HG03066 (cell line): ENCODE measurements around the gene CCT3.

Experiments used
- ATAC-seq: cut with Tn5 transposase; IDR thresholded peaks from one replicate; pipeline ENCODE4 v1.9.1; 2021; ENCODE audit warnings: low read depth; ENCODE audit not compliant: unreplicated experiment

The CCT3 gene

DNA sequence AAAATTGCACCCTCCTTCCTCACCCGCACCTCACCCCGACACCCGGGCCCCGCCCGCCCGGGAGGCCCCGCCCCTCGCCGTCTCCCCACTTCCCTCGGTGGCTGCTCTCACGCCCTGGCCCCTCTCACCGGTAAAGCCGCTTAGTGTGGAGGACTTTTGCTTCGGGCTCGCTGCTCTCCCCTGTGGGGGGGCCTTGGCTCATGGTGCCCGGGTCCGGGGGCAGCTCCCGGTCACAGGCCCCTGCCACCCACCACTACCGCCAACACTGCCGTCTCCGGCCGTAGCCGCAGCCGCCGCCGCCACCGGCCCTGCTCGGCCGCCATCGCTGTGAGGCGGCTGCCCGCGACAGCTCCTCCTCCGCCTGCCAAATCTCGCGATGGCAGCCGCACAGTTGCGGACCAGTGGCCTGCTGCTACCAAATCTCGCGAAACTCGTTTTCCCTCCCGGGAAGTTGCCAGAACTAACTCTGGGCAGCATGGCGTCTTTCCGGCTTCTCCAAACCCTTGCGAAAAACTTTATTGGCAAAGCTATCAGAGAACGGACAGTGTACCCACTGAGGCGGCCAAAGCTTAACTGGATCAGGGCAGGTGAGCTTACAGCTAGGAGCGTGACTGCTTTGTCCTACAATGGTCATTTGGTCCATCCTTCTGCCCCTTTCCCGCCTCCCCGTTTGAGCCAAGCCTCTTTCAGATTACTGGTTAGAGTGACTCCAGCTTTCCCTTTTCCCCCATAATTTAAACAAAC is 55.4 kb downstream of the CCT3 start, which contains the start of gene SMG5:
TSS of gene SMG5 (minus strand) at position 347 of the 744 bp plus-strand sequence. CDS start at position 202, 145 bp downstream.
- peak; percentile 84 for ATAC-seq

DNA sequence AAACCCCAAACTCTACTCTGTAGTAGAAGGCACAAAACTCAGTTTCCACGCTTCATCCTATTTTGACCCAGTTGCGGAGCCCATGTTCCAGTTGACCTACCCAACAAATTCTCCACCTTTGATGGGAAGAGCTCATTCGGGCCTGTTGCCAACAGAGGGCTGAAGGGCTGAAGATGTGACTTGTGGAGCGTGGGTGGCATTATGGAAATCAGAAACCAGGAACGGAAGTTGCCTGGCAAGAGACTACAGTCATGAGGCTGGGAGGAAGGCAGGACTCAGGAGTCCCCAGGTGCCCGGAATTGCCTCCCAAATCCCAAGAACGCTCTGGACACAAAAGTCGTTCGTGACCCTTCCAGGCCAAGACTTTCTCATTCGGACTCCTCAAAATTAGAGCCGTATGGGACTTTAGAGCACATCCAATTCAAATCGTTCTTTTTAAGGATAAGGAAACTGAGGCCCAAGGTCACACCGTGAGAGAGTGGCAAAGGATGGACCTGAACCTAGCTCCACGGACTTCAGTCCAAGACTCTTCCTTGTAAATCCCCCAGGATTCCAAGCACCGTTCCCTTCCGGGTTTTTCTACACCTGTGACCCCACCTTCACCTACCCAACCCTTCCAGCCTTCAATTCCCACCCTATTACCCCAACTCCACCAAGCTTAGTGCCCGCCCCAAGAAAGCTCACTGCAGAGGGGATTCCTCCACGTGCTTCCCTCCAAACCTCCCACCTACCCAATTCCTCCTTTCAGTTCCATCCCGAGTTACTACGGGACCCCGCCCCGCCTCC is 56.2 kb downstream of the CCT3 start:
- peak; percentile 7 for ATAC-seq

DNA sequence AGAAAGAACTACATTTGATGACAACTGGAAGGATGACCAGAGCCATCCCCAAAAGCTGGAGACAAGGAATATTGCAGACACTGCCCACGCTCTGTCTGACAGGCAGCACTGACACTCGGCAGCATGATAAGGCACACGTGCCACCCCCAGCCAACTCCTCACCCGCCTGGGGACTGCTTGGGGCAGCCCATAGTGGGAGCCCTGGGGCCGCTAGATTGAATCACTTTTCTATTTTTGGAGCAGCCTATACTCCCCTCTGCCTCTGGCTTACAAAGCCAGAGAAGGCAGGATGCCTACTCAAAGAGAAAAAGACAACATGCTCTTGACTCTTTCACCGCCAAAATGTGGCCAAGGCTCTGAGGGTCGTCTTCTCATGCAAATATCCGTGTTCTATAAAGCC is 56.8 kb downstream of the CCT3 start:
- no peak for ATAC-seq

DNA sequence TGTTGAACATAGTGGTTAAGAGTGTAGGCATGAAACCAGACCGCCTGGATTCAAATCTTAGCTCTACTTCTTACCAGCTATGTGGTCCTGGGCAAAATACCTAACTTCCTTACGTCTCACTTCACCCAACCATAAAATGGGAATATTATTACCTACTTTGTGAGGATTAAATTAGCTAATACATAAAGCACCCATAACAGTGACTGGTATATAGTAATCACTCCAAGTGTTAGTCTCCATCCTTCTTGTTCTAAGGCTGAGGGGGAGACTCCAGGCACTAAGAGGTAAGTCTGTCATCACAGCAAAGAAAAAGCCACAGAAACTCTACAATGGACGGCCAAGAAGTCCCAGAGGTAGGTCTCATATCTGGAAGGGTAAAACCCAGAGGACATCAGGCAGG is 58.3 kb downstream of the CCT3 start:
- ATAC-seq, result no peak

DNA sequence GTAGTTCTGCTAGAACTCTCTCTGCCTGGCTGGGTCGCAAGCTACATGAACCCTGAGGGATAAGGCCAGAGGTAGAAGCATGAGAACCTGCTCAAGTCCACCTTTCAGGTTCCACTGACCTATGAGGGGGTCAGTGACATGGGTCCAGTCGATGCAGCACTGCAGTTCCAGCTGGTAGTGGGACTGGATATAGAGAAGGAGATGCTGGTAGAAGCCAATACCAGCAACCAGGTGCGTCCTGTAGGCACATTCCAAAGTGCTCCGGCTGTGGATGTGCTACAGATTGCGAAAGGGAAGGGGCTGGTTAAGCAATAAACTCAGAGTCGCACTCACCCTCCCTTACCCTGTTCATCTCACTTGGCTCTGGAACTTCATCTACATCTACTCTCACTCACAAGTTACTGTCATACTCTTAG is 61.1 kb downstream of the CCT3 start:
- no peak for ATAC-seq

DNA sequence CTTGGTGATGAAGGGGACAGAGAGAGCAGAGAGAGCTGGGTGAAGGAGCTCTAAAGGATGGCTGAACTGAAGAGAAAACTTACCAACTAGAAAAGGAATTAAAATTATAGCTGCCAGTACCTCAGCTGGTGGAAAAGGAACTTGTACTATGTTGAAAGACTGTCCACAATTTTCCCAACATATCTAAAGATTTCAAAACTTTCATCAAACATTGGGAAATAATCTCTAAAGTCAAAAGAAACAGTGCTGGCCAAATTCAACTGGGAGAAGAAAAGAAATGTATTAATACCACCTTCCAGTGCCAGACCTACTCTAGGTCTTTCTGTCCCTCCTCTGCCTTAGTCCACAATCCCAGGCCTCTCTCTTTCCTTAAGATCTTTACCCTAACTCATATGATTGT is 61.6 kb downstream of the CCT3 start:
- no peak for ATAC-seq

DNA sequence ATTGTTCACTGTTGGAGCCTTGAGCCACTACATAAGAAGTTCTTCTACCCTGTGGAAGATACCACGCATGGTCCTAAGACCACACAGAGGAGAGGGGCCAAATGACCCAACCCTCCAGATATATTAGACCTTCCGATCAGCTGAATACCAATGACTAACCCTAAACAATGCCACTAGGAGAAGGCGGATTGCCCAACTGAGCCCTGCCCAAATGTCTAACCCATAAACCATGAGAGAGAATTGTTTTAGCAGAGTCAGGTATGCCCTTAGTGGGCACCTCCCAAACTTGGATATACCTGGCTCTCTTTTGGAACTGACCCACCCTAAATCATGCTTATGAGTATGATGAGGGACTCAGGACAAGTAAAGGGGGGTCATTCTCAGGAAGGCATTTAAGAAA is 67.8 kb downstream of the CCT3 start:
- ATAC-seq, result no peak

DNA sequence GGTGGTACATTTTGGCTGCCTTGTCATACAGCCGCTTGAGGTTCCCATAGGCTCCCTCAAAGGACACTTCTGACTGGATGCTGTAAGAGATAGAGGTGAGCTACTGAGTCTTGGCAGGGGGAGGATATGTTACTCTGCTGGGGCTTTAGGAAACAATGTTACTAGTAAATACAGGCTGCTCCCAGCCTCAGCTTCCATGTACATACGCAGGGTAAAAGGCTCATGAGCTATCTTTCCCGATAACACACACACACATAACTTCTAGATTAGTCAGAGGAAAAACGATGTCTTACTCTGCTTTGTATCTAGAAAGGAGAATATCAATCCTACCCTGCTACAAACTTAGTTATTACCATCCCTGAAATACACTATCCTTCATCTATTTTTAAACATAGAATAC is 69.8 kb downstream of the CCT3 start:
- no peak for ATAC-seq

DNA sequence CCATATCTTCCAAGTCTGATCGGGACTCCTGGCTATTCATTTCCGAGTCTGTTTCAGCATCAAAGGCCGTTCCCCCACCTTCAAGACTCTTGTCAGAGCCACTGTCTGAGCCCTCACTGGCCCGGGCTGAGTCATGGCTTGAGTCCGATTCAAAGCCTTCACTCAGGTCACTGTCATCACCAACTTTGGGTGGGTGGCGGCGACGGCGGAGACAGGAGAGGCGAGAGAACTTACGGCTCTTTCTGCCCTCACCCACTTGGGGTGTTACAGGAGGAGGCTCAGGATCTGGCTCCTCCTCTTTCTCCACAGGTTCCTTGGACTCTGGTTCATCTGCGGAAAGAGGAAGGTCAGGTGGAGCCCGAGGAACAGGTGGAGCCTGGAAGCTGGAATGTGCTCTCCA is 72.0 kb downstream of the CCT3 start:
- ATAC-seq, result no peak

DNA sequence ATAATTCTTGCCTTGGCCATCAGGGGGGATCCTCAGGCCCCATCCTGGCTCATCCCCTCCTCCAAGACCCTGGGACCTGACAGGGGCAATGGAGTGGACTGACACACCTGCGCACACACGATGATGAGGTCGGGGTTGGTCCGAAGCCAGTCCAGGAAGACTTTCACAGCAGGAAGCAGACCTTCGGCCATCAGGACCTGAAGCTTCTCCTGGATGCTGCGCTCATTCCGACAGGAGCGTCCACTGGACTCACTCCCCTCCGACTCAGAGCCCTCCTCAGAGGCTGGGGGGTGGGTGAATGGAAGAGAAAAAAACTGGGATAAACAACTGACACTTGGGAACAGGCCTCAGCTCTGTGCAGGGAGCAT is 74.8 kb downstream of the CCT3 start:
- no peak for ATAC-seq

DNA sequence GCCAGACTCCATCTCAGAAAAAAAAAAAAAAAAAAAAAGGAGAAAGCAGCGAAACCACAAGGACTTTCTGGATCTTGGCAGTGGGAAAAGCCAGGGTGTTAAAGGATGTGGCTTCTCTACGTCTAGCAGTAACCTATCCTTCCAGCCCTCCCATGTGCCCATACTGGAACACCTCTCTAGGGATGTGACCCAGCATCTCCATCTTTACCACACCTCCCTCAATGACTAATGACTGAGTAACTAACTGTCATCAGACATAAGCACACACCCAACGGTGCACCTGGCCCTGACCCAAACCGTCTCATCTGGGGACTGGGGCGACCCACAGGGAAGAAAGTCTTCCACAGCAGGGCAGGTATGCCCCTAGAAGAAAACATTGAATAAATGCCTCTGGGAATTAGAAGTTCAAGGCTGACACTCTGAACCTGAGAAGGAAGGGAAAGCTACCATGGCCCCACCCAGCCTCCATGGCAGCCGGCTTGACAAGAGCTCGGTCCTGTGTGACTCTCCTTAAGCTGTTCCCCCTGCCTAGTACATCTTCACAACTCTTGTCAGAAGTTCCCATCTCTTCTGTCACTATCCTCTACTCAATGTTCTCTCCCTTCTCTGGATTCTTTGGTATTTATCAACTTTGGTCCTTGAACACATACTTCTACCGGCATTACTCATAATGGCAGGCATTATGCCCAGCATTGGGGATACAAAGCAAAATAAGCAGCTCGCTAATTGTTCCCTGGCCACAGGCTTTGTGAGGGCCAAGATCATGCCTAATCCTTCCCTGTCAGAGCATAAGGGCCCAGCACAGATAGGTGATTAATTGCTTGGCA is 75.4 kb downstream of the CCT3 start:
- no peak for ATAC-seq

DNA sequence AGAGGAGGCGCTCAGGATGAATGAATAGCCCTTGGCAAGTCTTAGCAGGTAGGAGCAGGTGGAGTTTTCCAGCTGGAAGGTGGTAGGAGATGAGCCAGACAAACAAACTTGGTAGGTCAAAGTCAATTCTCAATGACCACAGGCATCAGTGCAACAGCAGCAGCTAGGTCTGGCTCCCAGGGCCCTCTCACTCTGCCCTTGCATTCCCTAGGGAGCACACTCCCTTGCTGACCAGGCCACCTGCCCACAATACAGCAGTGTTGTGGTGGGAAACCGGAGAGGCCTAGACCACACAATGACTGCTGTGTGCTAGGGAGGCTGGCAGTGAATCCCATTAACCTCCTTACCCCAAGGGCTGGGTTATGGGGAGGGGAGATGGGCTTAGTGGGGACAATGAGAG is 77.2 kb downstream of the CCT3 start:
- ATAC-seq, result no peak

DNA sequence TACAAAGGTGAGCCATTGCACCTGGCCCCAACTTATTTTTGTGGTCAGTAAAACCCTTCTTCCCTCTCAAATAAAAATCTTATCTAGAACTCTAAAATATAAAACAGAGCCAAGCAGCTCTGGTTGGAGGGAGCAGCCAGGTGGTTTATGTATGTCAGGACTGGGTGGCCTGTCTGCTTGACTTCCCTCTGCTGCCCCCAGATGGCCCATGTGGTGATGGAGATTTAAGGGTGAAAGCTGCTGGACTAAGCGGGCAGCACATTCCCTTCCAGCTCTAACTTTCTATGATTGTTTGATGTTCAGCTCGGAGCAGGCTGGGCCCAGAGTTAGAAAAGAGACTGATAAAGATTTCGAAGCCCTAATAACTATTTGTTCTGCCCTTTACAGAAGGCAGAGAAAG is 78.3 kb downstream of the CCT3 start:
- ATAC-seq, result no peak
